HepG2 (cell line): ENCODE results near the gene PIM1. TPM values are rescaled to one million over a fixed set of nuclear protein-coding genes. Genes with fewer than 3 reads are reported as not detected.

Experiments
- ATAC-seq: fragments of 200-7000 bp; cut with Tn5 transposase; 3 replicates; pipeline ENCODE4 v1.9.1; 2020; ENCODE audit warnings: mild to moderate bottlenecking, moderate library complexity
- BruUV-seq: library from RNA; stranded (reverse); fragments of 400-500 nt; replicated peaks from 2 replicates; lab custom pipeline; 2021; lab: Mats Ljungman, UMichigan
- CTCF ChIA-PET: fragments of 300-600 bp; formaldehyde crosslinking; extraction: SDS; loops from one replicate; lab custom pipeline; 2021; ENCODE audit warnings: low total read pairs, inconsistent platforms, low intra/inter-chr PET ratio; lab: Yijun Ruan, JAX
- POLR2A ChIA-PET: fragments of 350-600 bp; sonication (Branson Sonifier 250); formaldehyde crosslinking; loops from one replicate; lab custom pipeline; 2020; ENCODE audit warnings: antibody characterized with exemption, inconsistent platforms; lab: Yijun Ruan, JAX
- DNase-seq: peaks from one replicate; pipeline ENCODE4 v3.0.0-alpha.2; 2015; ENCODE audit warnings: low spot score
- FAIRE-seq: peaks from 3 replicates; lab custom pipeline; 2011; peaks lifted over from hg19 to GRCh38; lab: Jason Lieb, UNC
- H2AFZ ChIP-seq: one replicate; pipeline ENCODE4 v1.6.1; 2011; ENCODE audit warnings: low read length, inconsistent platforms
- H3K27ac ChIP-seq: fragments of 300-600 bp; 3 replicates; pipeline ENCODE4 v1.8.0; 2011; ENCODE audit warnings: mixed run types, mild to moderate bottlenecking, mixed read lengths, low read length, inconsistent platforms; ENCODE audit not compliant: insufficient read depth; ENCODE audit errors: extremely low read length
- H3K27me3 ChIP-seq, 2 experiments: fragments of 200-600 bp in 1 of 2; 2 replicates in 1 of 2; 3 replicates in 1 of 2; pipeline versions ENCODE4 v1.6.0 to v1.8.0; 2011; ENCODE audit warnings: low read length in 2 of 2, mild to moderate bottlenecking in 2 of 2, moderate library complexity in 2 of 2, inconsistent platforms in 1 of 2; ENCODE audit not compliant: insufficient read depth in 2 of 2, control insufficient read depth in 1 of 2
- H3K36me3 ChIP-seq, 2 experiments: fragments of 200-600 bp in 1 of 2; replicated peaks in 1 of 2; 2 replicates in 1 of 2; 3 replicates in 1 of 2; pipeline versions ENCODE4 v1.5.1 to v1.8.0; 2011; ENCODE audit warnings: low read length in 2 of 2, inconsistent platforms in 1 of 2; ENCODE audit not compliant: insufficient read depth in 2 of 2, control insufficient read depth in 1 of 2
- H3K4me1 ChIP-seq: 2 replicates; pipeline ENCODE4 v1.5.1; 2012; ENCODE audit warnings: low read length, inconsistent platforms; ENCODE audit not compliant: insufficient read depth
- H3K4me2 ChIP-seq: 2 replicates; pipeline ENCODE4 v1.6.0; 2011; ENCODE audit warnings: low read depth, low read length, inconsistent platforms
- H3K4me3 ChIP-seq, 3 experiments: fragments of 200-600 bp in 1 of 3; sonication (generic), shearing (Covaris generic) in 1 of 3; replicated peaks in 1 of 3; 2 replicates each; pipeline ENCODE4 v1.5.1; 2011 to 2016; ENCODE audit warnings: low read length in 3 of 3, inconsistent platforms in 2 of 3, low read depth in 2 of 3, mild to moderate bottlenecking in 2 of 3, control low read depth in 1 of 3, mixed read lengths in 1 of 3; ENCODE audit not compliant: insufficient read depth in 1 of 3
- H3K79me2 ChIP-seq: one replicate; pipeline ENCODE4 v1.6.1; 2011; ENCODE audit warnings: low read length, inconsistent platforms; ENCODE audit not compliant: insufficient read depth
- H3K9ac ChIP-seq: 2 replicates; pipeline ENCODE4 v1.6.0; 2011; ENCODE audit warnings: mild to moderate bottlenecking, low read depth, low read length, inconsistent platforms; ENCODE audit not compliant: insufficient read depth
- H3K9me3 ChIP-seq: 2 replicates; pipeline ENCODE4 v1.5.1; 2012; ENCODE audit warnings: mild to moderate bottlenecking, low read length
- H4K20me1 ChIP-seq: 2 replicates; pipeline ENCODE4 v1.6.0; 2011; ENCODE audit warnings: inconsistent platforms, mild to moderate bottlenecking, low read length, moderate library complexity; ENCODE audit not compliant: insufficient read depth
- ELF1 ChIP-seq: sonication (generic); formaldehyde crosslinking; IDR thresholded peaks from 2 replicates; pipeline ENCODE4 v1.4.0; 2020; ENCODE audit warnings: missing genetic modification reagents
- MEF2D ChIP-seq: sonication (generic); formaldehyde crosslinking; IDR thresholded peaks from 2 replicates; pipeline ENCODE4 v1.5.1; 2020; ENCODE audit warnings: mild to moderate bottlenecking, missing genetic modification reagents
- MIXL1 ChIP-seq: IDR thresholded peaks from 2 replicates; pipeline ENCODE4 v1.6.1; 2016
- NR2F6 ChIP-seq, 2 experiments: IDR thresholded peaks; 2 replicates each; pipeline ENCODE4 v1.6.1; 2016; ENCODE audit warnings: antibody characterized with exemption in 1 of 2, mild to moderate bottlenecking in 1 of 2
- PHF21A ChIP-seq: sonication (generic); formaldehyde crosslinking; IDR thresholded peaks from 2 replicates; pipeline ENCODE4 v1.5.0; 2020; ENCODE audit warnings: mild to moderate bottlenecking, missing genetic modification reagents
- SIX1 ChIP-seq: sonication (generic); formaldehyde crosslinking; IDR thresholded peaks from 2 replicates; pipeline ENCODE4 v1.4.0; 2020; ENCODE audit warnings: missing genetic modification reagents, borderline replicate concordance
- ZNF207 ChIP-seq: fragments of 450-650 bp; IDR thresholded peaks from 2 replicates; pipeline ENCODE4 v1.6.1; 2016; ENCODE audit warnings: antibody characterized with exemption, borderline replicate concordance
- ZNF501 ChIP-seq: sonication (generic); formaldehyde crosslinking; IDR thresholded peaks from 2 replicates; pipeline ENCODE4 v1.5.1; 2020; ENCODE audit warnings: mild to moderate bottlenecking, moderate library complexity, missing genetic modification reagents
- ZNF781 ChIP-seq: sonication (generic); formaldehyde crosslinking; IDR thresholded peaks from 2 replicates; pipeline ENCODE4 v1.5.1; 2020; ENCODE audit warnings: borderline replicate concordance, mild to moderate bottlenecking, missing genetic modification reagents; ENCODE audit errors: not compliant biosample characterization
- ZNF878 ChIP-seq: sonication (generic); formaldehyde crosslinking; IDR thresholded peaks from 2 replicates; pipeline ENCODE4 v1.8.1; 2023; ENCODE audit warnings: mild to moderate bottlenecking, missing genetic modification reagents, moderate library complexity
- WGBS: methylation state at CpG from one replicate; pipeline ENCODE4 v1.1.6; 2017; ENCODE audit warnings: low lambda C conversion rate; 5-methylcytosine and 5-hydroxymethylcytosine counted together
- in situ Hi-C: cut with HindIII; loops from 2 replicates; pipeline ENCODE4 v1.10.0; 2017; ENCODE audit warnings: low pct_unique_long_range_greater_than_20kb; ENCODE audit not compliant: extremely low pct_ligation_motif_present
- intact Hi-C: fragments of 100-400 bp; cut with micrococcal nuclease; formaldehyde crosslinking; loops from one replicate; pipeline ENCODE4 v1.10.0; 2022; ENCODE audit not compliant: unreplicated experiment
- polyA plus RNA-seq, 8 experiments: library from polyadenylated mRNA; depleted of rRNA in 3 of 8; stranded (reverse) in 7 of 8; unstranded in 1 of 8; fragments of >200 nt; fragmentation: Illumina TruSeq in 4 of 8; extraction: Trizol in 4 of 8; gene quantifications; 2 replicates each; pipeline versions ENCODE4 v1.2.1 to v1.2.3, GENCODE V29; 2011 to 2016; ENCODE audit warnings: low read depth in 4 of 8, missing spikeins in 1 of 8, mixed read lengths in 1 of 8; ENCODE audit not compliant: insufficient read depth in 1 of 8
- total RNA-seq, 5 experiments: library from RNA; depleted of rRNA; stranded (reverse); fragments of >200 nt; fragmentation: Illumina TruSeq; extraction: Trizol; gene quantifications; 2 replicates each; pipeline ENCODE4 v1.2.3, GENCODE V29; 2016; ENCODE audit warnings: low read depth in 1 of 5
- TF ChIP-seq, protein P1 (sequence below): sonication (generic); formaldehyde crosslinking; IDR thresholded peaks from 2 replicates; pipeline ENCODE4 v1.5.1; 2020; ENCODE audit warnings: mild to moderate bottlenecking, moderate library complexity, missing genetic modification reagents
- TF ChIP-seq, protein P2 (sequence below): sonication (generic); formaldehyde crosslinking; IDR thresholded peaks from 2 replicates; pipeline ENCODE4 v1.4.0; 2020; ENCODE audit warnings: missing genetic modification reagents; ENCODE audit errors: not compliant biosample characterization
- TF ChIP-seq, protein P3 (sequence below): sonication (generic); formaldehyde crosslinking; IDR thresholded peaks from 2 replicates; pipeline ENCODE4 v1.4.0; 2020; ENCODE audit warnings: mild to moderate bottlenecking, missing genetic modification reagents, borderline replicate concordance
- TF ChIP-seq, protein P4 (sequence below): sonication (generic); formaldehyde crosslinking; IDR thresholded peaks from 2 replicates; pipeline ENCODE4 v1.4.0; 2020; ENCODE audit warnings: missing genetic modification reagents
- TF ChIP-seq, protein P5 (sequence below): IDR thresholded peaks from 2 replicates; pipeline ENCODE4 v1.6.1; 2016; ENCODE audit warnings: low read depth, borderline replicate concordance

The PIM1 gene
- total and polyA plus RNA-seq, 2 of the 13 experiments (the other 11 are each of a cell fraction or from before 2014, with no cell fraction given): 29.4 to 117 TPM

DNA sequence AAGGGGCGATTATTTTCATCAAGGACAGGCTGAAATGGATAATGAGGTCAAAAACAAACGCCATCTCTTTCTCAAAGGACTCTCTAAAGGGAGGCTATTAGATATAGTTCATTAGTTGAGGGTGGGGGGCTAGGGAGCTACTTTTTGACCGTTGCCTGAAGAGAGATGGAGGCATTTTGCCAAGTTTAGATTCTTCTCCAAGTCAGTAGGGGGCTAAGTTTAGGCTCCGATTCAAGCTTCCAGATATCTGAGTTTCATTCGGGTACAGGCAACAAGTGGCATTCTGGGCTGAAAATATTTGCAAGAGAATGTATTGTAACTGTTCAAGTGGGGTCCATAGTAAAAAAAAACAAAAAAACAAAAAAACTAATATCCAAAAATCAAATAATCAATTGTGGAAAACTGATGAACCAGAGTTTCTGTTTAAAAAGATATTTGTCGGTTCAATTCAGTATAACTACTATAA lies 43.4 kb upstream of the PIM1 start:
- no TSS peak for BruUV-seq
- FAIRE-seq (no peak), DNase-seq (no peak), ATAC-seq (no peak)
- ChIA-PET POLR2A (interaction anchor here (0.7 to 8.1 kb wide), 9 partner anchors 11 to 75 kb away, joined by 3 to 88 read pairs (median 9); partner anchors contain the start of gene PIM1), CTCF (no interaction called here)
- H2AFZ ChIP-seq: no peak overlapping the region
- no peaks in the 10 kb centered on the region for H3K9me3 ChIP-seq
- peaks cover 3% of the 10 kb centered on the region for H3K79me2 ChIP-seq
- H3K27ac ChIP-seq: peak overlapping the region; percentile 95
- no peaks in the 10 kb centered on the region for H4K20me1 ChIP-seq
- in situ Hi-C loops (no loop called here), intact Hi-C loops (loop anchor here (5.0 kb wide), 1 partner anchor 69 kb away; no protein-coding TSS in a partner anchor)
- H3K4me2 ChIP-seq: peak overlapping the region; percentile 79
- H3K9ac ChIP-seq: peak overlapping the region; percentile 58
- H3K4me3 ChIP-seq: peak overlapping the region in 2 of 3 experiments; percentile 13 to 35; a peak in 3 of 6 replicates
- H3K27me3 ChIP-seq: no peaks in the 10 kb centered on the region
- H3K4me1 ChIP-seq: peaks cover 95% of the 10 kb centered on the region
- 20% methylated on average over 6 of the region's 6 CpGs for WGBS
- H3K36me3 ChIP-seq: no peaks in the 10 kb centered on the region
- TF ChIP-seq ZNF878: no peak
- TF ChIP-seq, protein P1, sequence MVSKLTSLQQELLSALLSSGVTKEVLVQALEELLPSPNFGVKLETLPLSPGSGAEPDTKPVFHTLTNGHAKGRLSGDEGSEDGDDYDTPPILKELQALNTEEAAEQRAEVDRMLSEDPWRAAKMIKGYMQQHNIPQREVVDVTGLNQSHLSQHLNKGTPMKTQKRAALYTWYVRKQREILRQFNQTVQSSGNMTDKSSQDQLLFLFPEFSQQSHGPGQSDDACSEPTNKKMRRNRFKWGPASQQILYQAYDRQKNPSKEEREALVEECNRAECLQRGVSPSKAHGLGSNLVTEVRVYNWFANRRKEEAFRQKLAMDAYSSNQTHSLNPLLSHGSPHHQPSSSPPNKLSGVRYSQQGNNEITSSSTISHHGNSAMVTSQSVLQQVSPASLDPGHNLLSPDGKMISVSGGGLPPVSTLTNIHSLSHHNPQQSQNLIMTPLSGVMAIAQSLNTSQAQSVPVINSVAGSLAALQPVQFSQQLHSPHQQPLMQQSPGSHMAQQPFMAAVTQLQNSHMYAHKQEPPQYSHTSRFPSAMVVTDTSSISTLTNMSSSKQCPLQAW (CRISPR knock-in tag): 0 out of 2 replicates have a peak, but pooled peaks have one; percentile 38
- TF ChIP-seq ZNF781 (CRISPR knock-in tag): no peak
- TF ChIP-seq, protein P2, sequence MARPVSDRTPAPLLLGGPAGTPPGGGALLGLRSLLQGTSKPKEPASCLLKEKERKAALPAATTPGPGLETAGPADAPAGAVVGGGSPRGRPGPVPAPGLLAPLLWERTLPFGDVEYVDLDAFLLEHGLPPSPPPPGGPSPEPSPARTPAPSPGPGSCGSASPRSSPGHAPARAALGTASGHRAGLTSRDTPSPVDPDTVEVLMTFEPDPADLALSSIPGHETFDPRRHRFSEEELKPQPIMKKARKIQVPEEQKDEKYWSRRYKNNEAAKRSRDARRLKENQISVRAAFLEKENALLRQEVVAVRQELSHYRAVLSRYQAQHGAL (CRISPR knock-in tag): no peak
- TF ChIP-seq PHF21A (CRISPR knock-in tag): peak; percentile 1; the same call in 1 of the 2 replicates
- TF ChIP-seq NR2F6 (IDR thresholded peaks at IDR 0.05): peak; percentile 17
- TF ChIP-seq NR2F6 (CRISPR knock-in tag; IDR thresholded peaks at IDR 0.05): no peak
- 0 out of 2 replicates have a peak, but pooled peaks have one; percentile 14 for TF ChIP-seq MEF2D
- TF ChIP-seq ELF1 (CRISPR knock-in tag): no peak
- TF ChIP-seq ZNF501 (CRISPR knock-in tag): peak; percentile 25; the same call in 1 of the 2 replicates
- TF ChIP-seq MIXL1 (CRISPR knock-in tag): no peak
- TF ChIP-seq, protein P3, sequence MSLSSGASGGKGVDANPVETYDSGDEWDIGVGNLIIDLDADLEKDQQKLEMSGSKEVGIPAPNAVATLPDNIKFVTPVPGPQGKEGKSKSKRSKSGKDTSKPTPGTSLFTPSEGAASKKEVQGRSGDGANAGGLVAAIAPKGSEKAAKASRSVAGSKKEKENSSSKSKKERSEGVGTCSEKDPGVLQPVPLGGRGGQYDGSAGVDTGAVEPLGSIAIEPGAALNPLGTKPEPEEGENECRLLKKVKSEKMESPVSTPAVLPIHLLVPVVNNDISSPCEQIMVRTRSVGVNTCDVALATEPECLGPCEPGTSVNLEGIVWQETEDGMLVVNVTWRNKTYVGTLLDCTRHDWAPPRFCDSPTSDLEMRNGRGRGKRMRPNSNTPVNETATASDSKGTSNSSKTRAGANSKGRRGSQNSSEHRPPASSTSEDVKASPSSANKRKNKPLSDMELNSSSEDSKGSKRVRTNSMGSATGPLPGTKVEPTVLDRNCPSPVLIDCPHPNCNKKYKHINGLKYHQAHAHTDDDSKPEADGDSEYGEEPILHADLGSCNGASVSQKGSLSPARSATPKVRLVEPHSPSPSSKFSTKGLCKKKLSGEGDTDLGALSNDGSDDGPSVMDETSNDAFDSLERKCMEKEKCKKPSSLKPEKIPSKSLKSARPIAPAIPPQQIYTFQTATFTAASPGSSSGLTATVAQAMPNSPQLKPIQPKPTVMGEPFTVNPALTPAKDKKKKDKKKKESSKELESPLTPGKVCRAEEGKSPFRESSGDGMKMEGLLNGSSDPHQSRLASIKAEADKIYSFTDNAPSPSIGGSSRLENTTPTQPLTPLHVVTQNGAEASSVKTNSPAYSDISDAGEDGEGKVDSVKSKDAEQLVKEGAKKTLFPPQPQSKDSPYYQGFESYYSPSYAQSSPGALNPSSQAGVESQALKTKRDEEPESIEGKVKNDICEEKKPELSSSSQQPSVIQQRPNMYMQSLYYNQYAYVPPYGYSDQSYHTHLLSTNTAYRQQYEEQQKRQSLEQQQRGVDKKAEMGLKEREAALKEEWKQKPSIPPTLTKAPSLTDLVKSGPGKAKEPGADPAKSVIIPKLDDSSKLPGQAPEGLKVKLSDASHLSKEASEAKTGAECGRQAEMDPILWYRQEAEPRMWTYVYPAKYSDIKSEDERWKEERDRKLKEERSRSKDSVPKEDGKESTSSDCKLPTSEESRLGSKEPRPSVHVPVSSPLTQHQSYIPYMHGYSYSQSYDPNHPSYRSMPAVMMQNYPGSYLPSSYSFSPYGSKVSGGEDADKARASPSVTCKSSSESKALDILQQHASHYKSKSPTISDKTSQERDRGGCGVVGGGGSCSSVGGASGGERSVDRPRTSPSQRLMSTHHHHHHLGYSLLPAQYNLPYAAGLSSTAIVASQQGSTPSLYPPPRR: 0 out of 2 replicates have a peak, but pooled peaks have one; percentile 3
- TF ChIP-seq, protein P4, sequence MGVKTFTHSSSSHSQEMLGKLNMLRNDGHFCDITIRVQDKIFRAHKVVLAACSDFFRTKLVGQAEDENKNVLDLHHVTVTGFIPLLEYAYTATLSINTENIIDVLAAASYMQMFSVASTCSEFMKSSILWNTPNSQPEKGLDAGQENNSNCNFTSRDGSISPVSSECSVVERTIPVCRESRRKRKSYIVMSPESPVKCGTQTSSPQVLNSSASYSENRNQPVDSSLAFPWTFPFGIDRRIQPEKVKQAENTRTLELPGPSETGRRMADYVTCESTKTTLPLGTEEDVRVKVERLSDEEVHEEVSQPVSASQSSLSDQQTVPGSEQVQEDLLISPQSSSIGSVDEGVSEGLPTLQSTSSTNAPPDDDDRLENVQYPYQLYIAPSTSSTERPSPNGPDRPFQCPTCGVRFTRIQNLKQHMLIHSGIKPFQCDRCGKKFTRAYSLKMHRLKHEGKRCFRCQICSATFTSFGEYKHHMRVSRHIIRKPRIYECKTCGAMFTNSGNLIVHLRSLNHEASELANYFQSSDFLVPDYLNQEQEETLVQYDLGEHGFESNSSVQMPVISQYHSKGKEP (CRISPR knock-in tag): no peak
- TF ChIP-seq, protein P5, sequence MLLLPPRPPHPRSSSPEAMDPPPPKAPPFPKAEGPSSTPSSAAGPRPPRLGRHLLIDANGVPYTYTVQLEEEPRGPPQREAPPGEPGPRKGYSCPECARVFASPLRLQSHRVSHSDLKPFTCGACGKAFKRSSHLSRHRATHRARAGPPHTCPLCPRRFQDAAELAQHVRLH: no peak
- no peak for TF ChIP-seq ZNF207
- 0 out of 2 replicates have a peak, but pooled peaks have one; percentile 1 for TF ChIP-seq SIX1 (CRISPR knock-in tag)
